RWPE2 (cell line): ENCODE measurements around the gene RALGAPB.

Source experiments
- ATAC-seq: fragments of 200-7000 bp; cut with Tn5 transposase; 3 replicates; pipeline ENCODE4 v1.9.1; 2021; ENCODE audit warnings: low read depth
- DNase-seq: peaks from one replicate; pipeline ENCODE4 v3.0.0-alpha.2; 2020; ENCODE audit warnings: low spot score
- H3K27ac ChIP-seq: fragments of 450-650 bp; 2 replicates; pipeline ENCODE4 v1.5.1; 2017; ENCODE audit warnings: mild to moderate bottlenecking; ENCODE audit not compliant: poor library complexity, severe bottlenecking
- H3K27me3 ChIP-seq: fragments of 250-450 bp; sonication (Bioruptor Pico); 2 replicates; pipeline ENCODE4 v1.5.1; 2021; ENCODE audit warnings: mild to moderate bottlenecking, moderate library complexity; ENCODE audit not compliant: insufficient read depth, poor library complexity, severe bottlenecking
- H3K36me3 ChIP-seq: fragments of 250-450 bp; sonication (Bioruptor Pico); 2 replicates; pipeline ENCODE4 v1.5.1; 2020; ENCODE audit warnings: low read depth, mild to moderate bottlenecking, moderate library complexity
- H3K4me1 ChIP-seq: fragments of 250-450 bp; sonication (Bioruptor Pico); 2 replicates; pipeline ENCODE4 v1.5.1; 2021; ENCODE audit warnings: mild to moderate bottlenecking, moderate library complexity; ENCODE audit not compliant: insufficient read depth, poor library complexity, severe bottlenecking
- H3K4me3 ChIP-seq: fragments of 250-450 bp; sonication (Bioruptor Pico); 2 replicates; pipeline ENCODE4 v1.5.1; 2021; ENCODE audit warnings: mild to moderate bottlenecking, moderate library complexity; ENCODE audit not compliant: severe bottlenecking
- H3K9me3 ChIP-seq: fragments of 250-450 bp; sonication (Bioruptor Pico); 2 replicates; pipeline ENCODE4 v1.5.1; 2021; ENCODE audit warnings: mild to moderate bottlenecking, moderate library complexity; ENCODE audit not compliant: severe bottlenecking
- CTCF ChIP-seq: fragments of 450-650 bp; IDR thresholded peaks from one replicate; pipeline ENCODE4 v1.5.1; 2017; ENCODE audit warnings: mild to moderate bottlenecking, moderate library complexity; ENCODE audit not compliant: poor library complexity, severe bottlenecking

Gene RALGAPB

GRCh38 chr20:38603286-38603685, 130.6 kb downstream of the RALGAPB start:
- no peaks in the 10 kb centered on the region for H3K36me3 ChIP-seq
- H3K9me3 ChIP-seq, result no peaks in the 10 kb centered on the region
- no peak for TF ChIP-seq CTCF
- H3K27me3 ChIP-seq, result no peaks in the 10 kb centered on the region
- no peak overlapping the region for H3K27ac ChIP-seq
- ATAC-seq (no peak), DNase-seq (no peak)
- peaks cover 48% of the 10 kb centered on the region for H3K4me1 ChIP-seq
- H3K4me3 ChIP-seq, result no peak overlapping the region

GRCh38 chr20:38604873-38605303, 132.2 kb downstream of the RALGAPB start:
- H3K9me3 ChIP-seq, result no peaks in the 10 kb centered on the region
- H3K27me3 ChIP-seq, result no peaks in the 10 kb centered on the region
- peak overlapping the region; percentile 67 for H3K27ac ChIP-seq
- ATAC-seq (peak; percentile 96), DNase-seq (peak; percentile 98)
- H3K36me3 ChIP-seq, result no peaks in the 10 kb centered on the region
- no peak for TF ChIP-seq CTCF
- no peak overlapping the region for H3K4me3 ChIP-seq
- peaks cover 43% of the 10 kb centered on the region for H3K4me1 ChIP-seq

- H3K4me3 ChIP-seq, result no peak overlapping the region
- H3K36me3 ChIP-seq, result no peaks in the 10 kb centered on the region
- peaks cover 34% of the 10 kb centered on the region for H3K4me1 ChIP-seq
- H3K27ac ChIP-seq, result no peak overlapping the region
- TF ChIP-seq CTCF, result no peak
- ATAC-seq (no peak), DNase-seq (no peak)
- no peaks in the 10 kb centered on the region for H3K9me3 ChIP-seq
- no peaks in the 10 kb centered on the region for H3K27me3 ChIP-seq
Observed at GRCh38 chr20:38607351-38607750, 134.7 kb downstream of the RALGAPB start.

GRCh38 chr20:38608188-38608587, 135.5 kb downstream of the RALGAPB start:
- no peaks in the 10 kb centered on the region for H3K36me3 ChIP-seq
- TF ChIP-seq CTCF, result no peak
- H3K27ac ChIP-seq, result no peak overlapping the region
- no peak overlapping the region for H3K4me3 ChIP-seq
- ATAC-seq (no peak), DNase-seq (no peak)
- H3K4me1 ChIP-seq, result peaks cover 30% of the 10 kb centered on the region
- H3K9me3 ChIP-seq, result no peaks in the 10 kb centered on the region
- no peaks in the 10 kb centered on the region for H3K27me3 ChIP-seq

GRCh38 chr20:38609815-38610214, 137.2 kb downstream of the RALGAPB start:
- H3K9me3 ChIP-seq, result no peaks in the 10 kb centered on the region
- no peak for ATAC-seq
- peak overlapping the region; percentile 76 for H3K27ac ChIP-seq

More at GRCh38 chr20:38609815-38610214, 137.2 kb downstream of the RALGAPB start:
- H3K4me1 ChIP-seq, result peaks cover 21% of the 10 kb centered on the region
- no peak overlapping the region for H3K4me3 ChIP-seq
- no peak for TF ChIP-seq CTCF
- no peaks in the 10 kb centered on the region for H3K27me3 ChIP-seq
- no peaks in the 10 kb centered on the region for H3K36me3 ChIP-seq
- no peak for DNase-seq
